GM23338 (cell line): ENCODE measurements around the gene PTMA. TPM values are rescaled to one million over a fixed set of nuclear protein-coding genes. Genes with fewer than 3 reads are reported as not detected.

Experiments used
- ATAC-seq: fragments of 200-7000 bp; cut with Tn5 transposase; 3 replicates; pipeline ENCODE4 v1.9.1; 2020
- DNase-seq: peaks from one replicate; pipeline ENCODE4 v3.0.0-alpha.2; 2015; ENCODE audit warnings: low spot score
- H2AFZ ChIP-seq: fragments of 200-600 bp; sonication (generic); 2 replicates; pipeline ENCODE4 v1.8.0; 2016; ENCODE audit warnings: antibody characterized with exemption, mild to moderate bottlenecking, moderate library complexity
- H3F3A ChIP-seq: fragments of 200-600 bp; sonication (generic); replicated peaks from 2 replicates; pipeline ENCODE4 v1.8.0; 2017; ENCODE audit warnings: antibody characterized with exemption, mixed run types, low read depth
- H3K27ac ChIP-seq: fragments of 200-600 bp; sonication (generic); 2 replicates; pipeline ENCODE4 v1.6.1; 2016; ENCODE audit warnings: low read depth
- H3K27me3 ChIP-seq: fragments of 200-600 bp; sonication (generic); 2 replicates; pipeline ENCODE4 v1.8.0; 2016; ENCODE audit warnings: mild to moderate bottlenecking, mixed run types, moderate library complexity; ENCODE audit not compliant: insufficient read depth
- H3K36me3 ChIP-seq: fragments of 200-600 bp; sonication (generic); 2 replicates; pipeline ENCODE4 v1.8.0; 2016; ENCODE audit warnings: mild to moderate bottlenecking; ENCODE audit not compliant: insufficient read depth
- H3K4me1 ChIP-seq: fragments of 200-600 bp; sonication (generic); 2 replicates; pipeline ENCODE4 v1.8.0; 2016; ENCODE audit warnings: mild to moderate bottlenecking, moderate library complexity; ENCODE audit not compliant: insufficient read depth
- H3K4me2 ChIP-seq: fragments of 200-600 bp; sonication (generic); 2 replicates; pipeline ENCODE4 v1.7.1; 2017; ENCODE audit warnings: mixed run types
- H3K4me3 ChIP-seq: fragments of 200-600 bp; sonication (generic); 2 replicates; pipeline ENCODE4 v1.6.1; 2016; ENCODE audit warnings: mixed run types
- H3K79me2 ChIP-seq: fragments of 200-600 bp; sonication (generic); replicated peaks from 2 replicates; pipeline ENCODE4 v1.8.0; 2017; ENCODE audit warnings: mild to moderate bottlenecking; ENCODE audit not compliant: insufficient read depth
- H3K9me2 ChIP-seq: fragments of 200-600 bp; sonication (generic); 2 replicates; pipeline ENCODE4 v1.8.0; 2017; ENCODE audit not compliant: insufficient read depth
- H4K20me1 ChIP-seq: fragments of 200-600 bp; sonication (generic); replicated peaks from 2 replicates; pipeline ENCODE4 v1.8.0; 2017; ENCODE audit warnings: mild to moderate bottlenecking; ENCODE audit not compliant: insufficient read depth
- H3K27ac Mint-ChIP-seq: 2 replicates; pipeline ENCODE4 v1.8.0; 2020; ENCODE audit warnings: inconsistent platforms, mild to moderate bottlenecking, moderate library complexity, mixed read lengths
- H3K27me3 Mint-ChIP-seq: 3 replicates; pipeline ENCODE4 v1.8.0; 2022; ENCODE audit warnings: low read depth, mild to moderate bottlenecking, moderate library complexity, mixed read lengths, inconsistent platforms; ENCODE audit not compliant: insufficient read depth, poor library complexity
- H3K36me3 Mint-ChIP-seq: 3 replicates; pipeline ENCODE4 v1.8.0; 2021; ENCODE audit warnings: low read depth, mild to moderate bottlenecking, inconsistent platforms, moderate library complexity, mixed read lengths
- H3K4me1 Mint-ChIP-seq: 3 replicates; pipeline ENCODE4 v1.8.0; 2020; ENCODE audit warnings: mild to moderate bottlenecking, inconsistent platforms, mixed read lengths
- H3K4me3 Mint-ChIP-seq: 3 replicates; pipeline ENCODE4 v1.8.0; 2021; ENCODE audit warnings: moderate library complexity, mild to moderate bottlenecking, inconsistent platforms, mixed read lengths
- H3K9me3 Mint-ChIP-seq: 3 replicates; pipeline ENCODE4 v1.8.0; 2020; ENCODE audit warnings: moderate library complexity, mild to moderate bottlenecking, inconsistent platforms, mixed read lengths
- CREB1 ChIP-seq: fragments of 250-450 bp; sonication (Bioruptor Pico); IDR thresholded peaks from 2 replicates; pipeline ENCODE4 v1.5.0; 2020; ENCODE audit warnings: low read depth, mild to moderate bottlenecking, moderate library complexity
- CTCF ChIP-seq, 2 experiments: fragments of 200-600 bp in 1 of 2; sonication (generic) in 1 of 2; conservative IDR thresholded peaks; 2 replicates each; pipeline versions ENCODE4 v1.5.1 to v1.6.1; 2016 to 2017; ENCODE audit warnings: antibody characterized with exemption in 2 of 2, low read depth in 2 of 2, mild to moderate bottlenecking in 2 of 2, moderate library complexity in 1 of 2
- ETS1 ChIP-seq: IDR thresholded peaks from 2 replicates; pipeline ENCODE4 v1.6.1; 2016; ENCODE audit warnings: antibody characterized with exemption
- EZH2 ChIP-seq: fragments of 200-600 bp; sonication (generic); IDR thresholded peaks from one replicate; pipeline ENCODE4 v1.8.0; 2017; ENCODE audit warnings: antibody characterized with exemption, mild to moderate bottlenecking, low read depth; ENCODE audit not compliant: unreplicated experiment
- EZH2phosphoT487 ChIP-seq: fragments of 200-600 bp; sonication (generic); IDR thresholded peaks from one replicate; pipeline ENCODE4 v1.8.1; 2018; ENCODE audit warnings: antibody characterized with exemption; ENCODE audit not compliant: unreplicated experiment
- JUNB ChIP-seq: IDR thresholded peaks from one replicate; pipeline ENCODE4 v1.6.1; 2016; ENCODE audit warnings: antibody characterized with exemption; ENCODE audit not compliant: unreplicated experiment
- NANOG ChIP-seq: IDR thresholded peaks from 2 replicates; pipeline ENCODE4 v1.6.1; 2016; ENCODE audit warnings: antibody characterized with exemption, borderline replicate concordance
- POLR2AphosphoS5 ChIP-seq: IDR thresholded peaks from 2 replicates; pipeline ENCODE4 v1.6.1; 2016; ENCODE audit warnings: antibody characterized with exemption, low read depth
- REST ChIP-seq: IDR thresholded peaks from one replicate; pipeline ENCODE4 v1.6.1; 2018; ENCODE audit warnings: antibody characterized with exemption; ENCODE audit not compliant: unreplicated experiment
- STAT1 ChIP-seq: IDR thresholded peaks from one replicate; pipeline ENCODE4 v1.6.1; 2016; ENCODE audit warnings: antibody characterized with exemption; ENCODE audit not compliant: unreplicated experiment
- ZNF114 ChIP-seq: fragments of 250-450 bp; sonication (Bioruptor Pico); IDR thresholded peaks from 2 replicates; pipeline ENCODE4 v1.5.0; 2020; ENCODE audit warnings: mild to moderate bottlenecking, moderate library complexity
- ZNF331 ChIP-seq: fragments of 250-450 bp; sonication (Bioruptor Pico); IDR thresholded peaks from 2 replicates; pipeline ENCODE4 v1.5.0; 2020; ENCODE audit warnings: low read depth, mild to moderate bottlenecking, moderate library complexity
- ZNF462 ChIP-seq: fragments of 250-450 bp; sonication (Bioruptor Pico); IDR thresholded peaks from 2 replicates; pipeline ENCODE4 v1.5.0; 2020; ENCODE audit warnings: mild to moderate bottlenecking, moderate library complexity
- polyA plus RNA-seq: library from polyadenylated mRNA; unstranded; fragments of >200 nt; fragmentation: Nextera tagmentation; extraction: Ambion mirVana; gene quantifications from 2 replicates; pipeline ENCODE4 v1.2.1, GENCODE V29; 2016
- total RNA-seq: library from RNA; depleted of rRNA; stranded (reverse); fragments of >200 nt; shearing (Covaris generic); gene quantifications from 2 replicates; pipeline ENCODE4 v1.2.3, GENCODE V29; 2014

The PTMA gene
- total and polyA plus RNA-seq, 2 experiments from 2014 or later = 1,861 to 8,990 TPM

- no peaks in the 10 kb centered on the region for H3K9me2 ChIP-seq
- no peak for TF ChIP-seq ZNF331 (CRISPR knock-in tag)
- TF ChIP-seq EZH2phosphoT487 = no peak
- no peak for TF ChIP-seq REST
- TF ChIP-seq NANOG = no peak
- no peak for TF ChIP-seq ZNF462
- no peak for TF ChIP-seq ETS1
- no peak for TF ChIP-seq CREB1 (CRISPR knock-in tag)
- no peak for TF ChIP-seq STAT1
- TF ChIP-seq ZNF114 (CRISPR knock-in tag) = no peak
- TF ChIP-seq CTCF (conservative IDR thresholded peaks at IDR 0.05; ENCODE audit: low read depth in 2 of 2) = no peak
- no peak for TF ChIP-seq POLR2AphosphoS5
- no peak for TF ChIP-seq EZH2
- TF ChIP-seq JUNB = no peak
- Mint-ChIP-seq H3K36me3 (peaks cover 7% of the 10 kb centered on the region), H3K27ac (no peak overlapping the region), H3K4me3 (no peak overlapping the region), H3K4me1 (peaks cover 2% of the 10 kb centered on the region; the same call in 1 of the 3 replicates), H3K27me3 (peaks cover 23% of the 10 kb centered on the region), H3K9me3 (peaks cover 4% of the 10 kb centered on the region; the same call in 2 of the 3 replicates)
- no peak overlapping the region for H3K4me3 ChIP-seq
- no peak for DNase-seq
- H3K79me2 ChIP-seq = peaks cover 28% of the 10 kb centered on the region
- H3K36me3 ChIP-seq = no peaks in the 10 kb centered on the region
- H3K4me2 ChIP-seq = no peak overlapping the region
- H3F3A ChIP-seq = peaks cover 8% of the 10 kb centered on the region
- H4K20me1 ChIP-seq = no peaks in the 10 kb centered on the region; the same call in 1 of the 2 replicates
- no peak overlapping the region for H2AFZ ChIP-seq
- ATAC-seq = no peak
- H3K4me1 ChIP-seq = peaks cover 8% of the 10 kb centered on the region
- H3K27ac ChIP-seq = no peak overlapping the region
- H3K27me3 ChIP-seq = no peaks in the 10 kb centered on the region
Measured at GRCh38 chr2:231704017-231704416, 4.3 kb upstream of the PTMA start.
